HEK293T (cell line): ENCODE measurements around the gene SHLD1.

Experiments used
- ELF4 ChIP-seq: fragments of 450-650 bp; IDR thresholded peaks from 2 replicates; pipeline ENCODE4 v1.6.1; 2017; ENCODE audit warnings: antibody characterized with exemption
- FOXK2 ChIP-seq: fragments of 450-650 bp; IDR thresholded peaks from 2 replicates; pipeline ENCODE4 v1.6.1; 2016; ENCODE audit warnings: mild to moderate bottlenecking
- NFRKB ChIP-seq: fragments of 450-650 bp; IDR thresholded peaks from 2 replicates; pipeline ENCODE4 v1.6.1; 2016; ENCODE audit warnings: mild to moderate bottlenecking, moderate library complexity
- SP1 ChIP-seq: fragments of 450-650 bp; IDR thresholded peaks from 2 replicates; pipeline ENCODE4 v1.6.1; 2017

- TF ChIP-seq ELF4 (no peak), FOXK2 (no peak), NFRKB (no peak), SP1 (no peak)
Measured at GRCh38 chr20:5821627-5822215, 71.5 kb downstream of the SHLD1 start.
